ENCODE data around the gene PKM. TPM values are rescaled to one million over a fixed set of nuclear protein-coding genes. Genes with fewer than 3 reads are reported as not detected.

Gene PKM
- total and polyA plus RNA-seq, 8 donors, result 79.9 to 452 (median 272) TPM

DNA sequence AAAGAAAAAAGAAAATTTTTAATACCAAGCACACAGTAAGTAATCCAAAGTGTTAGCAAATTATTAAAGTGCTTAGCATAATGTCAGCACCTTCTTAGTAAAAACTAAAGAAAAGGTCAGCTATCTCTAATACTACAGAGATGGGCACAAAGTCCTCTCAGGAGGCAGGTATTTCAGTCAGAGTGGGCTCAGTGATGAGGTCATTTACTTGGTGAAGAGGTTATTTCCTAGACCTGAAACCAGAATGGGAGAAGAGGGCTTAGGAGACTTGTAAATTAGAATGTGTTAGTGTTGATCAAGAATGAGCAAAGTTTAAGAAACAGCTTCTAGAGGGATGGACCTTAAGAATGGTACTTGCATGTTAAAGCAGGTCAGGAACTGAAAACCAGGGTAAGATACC is 8.7 kb upstream of the PKM start:
- Histone ChIP-seq H3K9me3 (no peaks in the 10 kb centered on the region), H3K36me3 (peaks cover 21 to 60% (median 54%) of the 10 kb centered on the region in 4 donors), H3K4me1 (peaks cover 0 to 21% (median 10%) of the 10 kb centered on the region in 4 donors), H3K27me3 (no peaks in the 10 kb centered on the region), H3K27ac (no peak overlapping the region), H3K4me3 (no peak overlapping the region)
- intact Hi-C loops (cut with DNase I; ENCODE audit: low total_unique reads), result no loop called here
- DNase-seq, result no peak
- no peak for TF ChIP-seq POLR2A (IDR thresholded peaks at IDR 0.05)
- TF ChIP-seq, protein P1, sequence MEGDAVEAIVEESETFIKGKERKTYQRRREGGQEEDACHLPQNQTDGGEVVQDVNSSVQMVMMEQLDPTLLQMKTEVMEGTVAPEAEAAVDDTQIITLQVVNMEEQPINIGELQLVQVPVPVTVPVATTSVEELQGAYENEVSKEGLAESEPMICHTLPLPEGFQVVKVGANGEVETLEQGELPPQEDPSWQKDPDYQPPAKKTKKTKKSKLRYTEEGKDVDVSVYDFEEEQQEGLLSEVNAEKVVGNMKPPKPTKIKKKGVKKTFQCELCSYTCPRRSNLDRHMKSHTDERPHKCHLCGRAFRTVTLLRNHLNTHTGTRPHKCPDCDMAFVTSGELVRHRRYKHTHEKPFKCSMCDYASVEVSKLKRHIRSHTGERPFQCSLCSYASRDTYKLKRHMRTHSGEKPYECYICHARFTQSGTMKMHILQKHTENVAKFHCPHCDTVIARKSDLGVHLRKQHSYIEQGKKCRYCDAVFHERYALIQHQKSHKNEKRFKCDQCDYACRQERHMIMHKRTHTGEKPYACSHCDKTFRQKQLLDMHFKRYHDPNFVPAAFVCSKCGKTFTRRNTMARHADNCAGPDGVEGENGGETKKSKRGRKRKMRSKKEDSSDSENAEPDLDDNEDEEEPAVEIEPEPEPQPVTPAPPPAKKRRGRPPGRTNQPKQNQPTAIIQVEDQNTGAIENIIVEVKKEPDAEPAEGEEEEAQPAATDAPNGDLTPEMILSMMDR (IDR thresholded peaks at IDR 0.05), result no peak
- TF ChIP-seq POLR2AphosphoS5 (IDR thresholded peaks at IDR 0.05), result no peak
- TF ChIP-seq EP300 (IDR thresholded peaks at IDR 0.05), result no peak

DNA sequence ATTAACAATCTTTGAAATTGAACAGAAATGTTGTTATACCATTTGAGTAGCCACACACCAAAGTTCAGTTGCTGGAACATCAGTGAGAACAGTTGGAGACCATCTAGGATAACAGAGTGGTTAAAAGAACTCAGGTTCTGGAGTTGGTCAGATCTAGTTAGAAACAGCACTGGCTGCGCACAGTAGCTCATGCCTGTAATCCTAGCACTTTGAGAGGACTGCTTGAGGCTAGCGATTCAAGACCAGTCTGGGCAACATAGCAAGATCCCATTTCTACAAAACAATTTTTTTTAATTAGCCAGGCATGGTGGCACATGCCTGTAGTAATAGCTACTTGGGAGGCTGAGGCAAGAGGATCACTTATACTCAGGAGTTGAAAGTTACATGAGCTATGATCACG is 7.6 kb upstream of the PKM start:
- intact Hi-C loops (cut with DNase I; ENCODE audit: low total_unique reads), result no loop called here
- H3K27ac ChIP-seq, result no peak overlapping the region
- peaks cover 21 to 50% (median 43%) of the 10 kb centered on the region in 4 donors for H3K36me3 ChIP-seq
- no peaks in the 10 kb centered on the region for H3K9me3 ChIP-seq
- H3K4me1 ChIP-seq, result peaks cover 0 to 21% (median 10%) of the 10 kb centered on the region in 4 donors
- no peak overlapping the region for H3K4me3 ChIP-seq
- H3K27me3 ChIP-seq, result no peaks in the 10 kb centered on the region
- 92 to 100% (median 96%) methylated on average over 3 of the region's 3 CpGs for WGBS, 5 donors
- DNase-seq, result no peak
- TF ChIP-seq POLR2AphosphoS5 (IDR thresholded peaks at IDR 0.05) (no peak), EP300 (IDR thresholded peaks at IDR 0.05) (no peak), POLR2A (IDR thresholded peaks at IDR 0.05) (no peak)
- TF ChIP-seq, protein P1 (IDR thresholded peaks at IDR 0.05), result no peak

DNA sequence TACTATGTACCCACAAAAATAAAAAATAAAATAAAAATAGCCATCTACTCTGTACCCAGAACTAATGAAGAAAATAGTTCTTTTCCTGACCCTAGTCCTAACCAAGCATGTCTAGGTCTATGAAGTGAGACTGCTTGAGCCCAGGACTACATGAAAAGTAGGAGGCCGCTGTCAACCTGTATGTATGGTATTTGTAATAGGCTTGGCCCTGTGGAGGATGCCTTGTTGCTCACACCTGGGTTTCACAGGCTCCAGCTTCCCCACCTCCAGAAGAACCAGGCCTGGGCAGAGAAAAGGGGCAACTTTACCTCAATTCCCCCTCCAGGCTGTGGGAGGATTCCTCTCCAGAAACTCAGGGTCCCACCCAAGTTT is 6.8 kb upstream of the PKM start:
- intact Hi-C loops (cut with DNase I; ENCODE audit: low total_unique reads), result no loop called here
- H3K9me3 ChIP-seq, result no peaks in the 10 kb centered on the region
- H3K4me1 ChIP-seq, result peaks cover 4 to 25% (median 12%) of the 10 kb centered on the region in 4 donors
- H3K27me3 ChIP-seq, result no peaks in the 10 kb centered on the region
- no peak overlapping the region for H3K4me3 ChIP-seq
- DNase-seq, result no peak
- WGBS, 5 donors, result 84 to 97% (median 93%) methylated on average over 1 of the region's 1 CpG
- peaks cover 21 to 42% (median 36%) of the 10 kb centered on the region in 4 donors for H3K36me3 ChIP-seq
- H3K27ac ChIP-seq, result peak overlapping the region in 4 of 5 donors; percentile 56 to 73 (median 67)
- TF ChIP-seq POLR2AphosphoS5 (IDR thresholded peaks at IDR 0.05) (no peak), POLR2A (IDR thresholded peaks at IDR 0.05) (no peak), EP300 (IDR thresholded peaks at IDR 0.05) (no peak)
- TF ChIP-seq, protein P1 (IDR thresholded peaks at IDR 0.05), result no peak

DNA sequence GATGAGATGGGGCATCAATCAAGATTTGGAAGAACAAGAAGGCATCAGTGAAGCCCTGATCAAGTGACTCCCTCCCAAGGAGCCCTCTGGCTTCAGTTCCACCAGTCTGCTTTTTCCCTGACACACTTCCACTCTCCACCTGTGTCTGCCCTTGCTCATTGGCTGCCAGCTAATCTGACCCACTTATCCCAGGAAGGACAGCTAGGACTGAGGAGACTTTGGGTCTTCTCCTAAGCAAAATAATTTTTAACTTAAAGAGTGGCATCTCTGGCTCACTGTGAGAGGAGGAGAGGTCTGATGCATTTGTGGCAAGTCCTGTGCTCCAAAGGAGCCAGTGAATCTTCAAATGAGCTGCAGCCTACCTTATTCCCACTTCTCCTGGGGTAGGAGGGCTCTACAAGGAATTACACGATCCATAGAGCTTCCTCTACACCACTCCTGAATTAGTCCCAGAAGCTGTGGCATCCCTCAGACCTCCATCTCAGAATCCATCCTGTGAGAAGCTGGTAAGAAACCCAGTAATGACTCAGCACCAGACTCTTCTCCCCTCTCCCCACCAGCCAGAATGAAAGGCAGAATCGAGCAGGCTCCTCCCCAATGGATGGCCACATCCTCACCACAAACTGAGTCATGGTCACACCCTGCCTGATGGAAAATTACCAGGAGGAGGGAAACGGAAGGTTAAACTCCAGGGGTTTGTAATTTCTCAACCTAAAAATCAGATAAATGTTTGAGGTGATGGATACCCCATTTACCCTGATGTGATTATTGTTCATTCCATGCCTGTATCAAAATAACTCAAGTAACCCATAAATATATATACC is 6.3 kb upstream of the PKM start:
- Histone ChIP-seq H3K36me3 (peaks cover 15 to 36% (median 30%) of the 10 kb centered on the region in 4 donors), H3K27me3 (no peaks in the 10 kb centered on the region), H3K27ac (peak overlapping the region in 4 of 5 donors; percentile 56 to 73 (median 67)), H3K9me3 (no peaks in the 10 kb centered on the region), H3K4me3 (peak overlapping the region in 1 of 4 donors; percentile 12), H3K4me1 (peaks cover 10 to 31% (median 18%) of the 10 kb centered on the region in 4 donors)
- TF ChIP-seq POLR2A (IDR thresholded peaks at IDR 0.05) (no peak), POLR2AphosphoS5 (IDR thresholded peaks at IDR 0.05) (peak in 2 of 3 donors; percentile 69 to 85)
- intact Hi-C loops (cut with DNase I; ENCODE audit: low total_unique reads), result no loop called here
- 24 to 35% (median 28%) methylated on average over 3 of the region's 3 CpGs for WGBS, 5 donors
- peak; percentile 42 to 64 for DNase-seq
